Kidney (tissue), 14 donors: ENCODE measurements around the gene RPTOR. TPM values are rescaled to one million over a fixed set of nuclear protein-coding genes. Genes with fewer than 3 reads are reported as not detected.
A peak's percentile ranks its signal among the peaks of the same experiment; 100 is the strongest.

Experiments used
- DNase-seq, 5 donors: peaks; one replicate each; pipeline ENCODE4 v3.0.0-alpha.2; 2013 to 2020
- FAIRE-seq: peaks from 2 replicates; lab custom pipeline; 2012; peaks lifted over from hg19 to GRCh38; lab: Jason Lieb, UNC
- H3K27ac ChIP-seq, 2 donors: one replicate each; pipeline ENCODE4 v1.7.0; 2013; ENCODE audit warnings: low read depth in 2 of 2, low read length in 2 of 2, inconsistent platforms in 1 of 2
- H3K27me3 ChIP-seq: one replicate; pipeline ENCODE4 v1.7.1; 2013; ENCODE audit warnings: low read length, inconsistent platforms; ENCODE audit not compliant: control insufficient read depth, insufficient read depth
- H3K36me3 ChIP-seq, 3 donors: one replicate each; pipeline versions ENCODE4 v1.7.0 to v1.7.1; 2013; ENCODE audit warnings: low read length in 3 of 3, control low read depth in 1 of 3, inconsistent platforms in 1 of 3; ENCODE audit not compliant: insufficient read depth in 3 of 3, control insufficient read depth in 2 of 3
- H3K4me1 ChIP-seq, 3 donors: one replicate each; pipeline versions ENCODE4 v1.7.0 to v1.7.1; 2013; ENCODE audit warnings: low read length in 3 of 3, inconsistent platforms in 1 of 3, low read depth in 1 of 3; ENCODE audit not compliant: control insufficient read depth in 2 of 3, insufficient read depth in 2 of 3
- H3K4me3 ChIP-seq, 3 donors: one replicate each; pipeline versions ENCODE4 v1.7.0 to v1.8.1; 2013; ENCODE audit warnings: low read length in 3 of 3, control low read depth in 1 of 3, inconsistent platforms in 1 of 3
- H3K9ac ChIP-seq, 3 donors: one replicate each; pipeline versions ENCODE4 v1.7.0 to v1.7.1; 2013; ENCODE audit warnings: low read length in 3 of 3, control low read depth in 1 of 3, inconsistent platforms in 1 of 3
- H3K9me3 ChIP-seq, 3 donors: one replicate each; pipeline versions ENCODE4 v1.7.0 to v1.7.1; 2013; ENCODE audit warnings: low read length in 3 of 3, control low read depth in 1 of 3, inconsistent platforms in 1 of 3; ENCODE audit not compliant: control insufficient read depth in 2 of 3, insufficient read depth in 1 of 3
- intact Hi-C: fragments of 100-400 bp; cut with DNase I; formaldehyde crosslinking; loops from one replicate; pipeline ENCODE4 v1.11.1; 2022
- polyA plus RNA-seq: library from polyadenylated mRNA; stranded (reverse); fragments of 350-450 nt; fragmentation: Illumina TruSeq; extraction: RNeasy Lipid Tissue Mini Kit (QIAGEN cat#74804); gene quantifications from one replicate; pipeline ENCODE4 v1.2.3, GENCODE V29; 2014; ENCODE audit warnings: low read depth, low replicate concordance; ENCODE audit not compliant: insufficient read depth
- total RNA-seq: library from RNA; stranded (reverse); fragmentation: NEBNext Ultra II Directional; extraction: Animal tissue kit (Norgen Biotek cat#: 25700); gene quantifications from one replicate; pipeline ENCODE4 v1.2.1, GENCODE V29; 2021
- TF ChIP-seq, protein P1 (sequence below): IDR thresholded peaks from 3 replicates; pipeline ENCODE4 v1.5.1; 2012; ENCODE audit warnings: mild to moderate bottlenecking, moderate library complexity, borderline replicate concordance; ENCODE audit not compliant: insufficient read depth; ENCODE audit errors: extremely low read depth
- donor health status: control.
- donor health status: control.
- donor health status: control.
- donor health status: control.
- donor health status: control.
- donor health status: DM: yes; HTN: yes; CAD: no.
- donor health status: Normal renal cell carcinoma (clear cell type).

The RPTOR gene
- total and polyA plus RNA-seq, 2 donors from 2014 or later, result 5.5 to 37.6 TPM

DNA sequence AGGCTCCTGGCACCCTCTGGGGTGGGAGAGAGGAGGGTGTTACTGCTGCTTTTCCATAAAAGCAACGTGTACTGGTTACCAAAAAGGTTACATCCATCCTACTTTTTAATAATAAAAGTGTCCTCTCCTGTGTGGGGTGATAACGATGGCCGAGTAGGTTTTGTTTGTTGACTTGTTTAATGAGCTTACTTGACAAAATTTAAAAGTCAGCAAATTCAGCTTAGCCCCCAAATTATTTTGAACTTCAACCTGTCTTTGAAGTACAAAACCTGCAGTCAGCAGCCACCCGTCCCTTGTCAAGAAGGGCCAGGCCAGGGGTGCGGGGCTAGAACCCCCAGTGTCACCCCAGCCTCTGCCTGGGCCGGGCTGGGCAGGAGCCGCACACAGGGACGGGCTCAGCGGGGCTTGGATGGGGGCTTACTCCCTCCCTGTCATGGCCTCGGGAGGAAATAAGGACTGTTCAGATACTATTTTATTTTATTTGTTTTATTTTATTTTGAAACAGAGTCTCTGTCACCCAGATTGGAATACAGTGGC is 343.1 kb downstream of the RPTOR start:
- Histone ChIP-seq H3K9me3 (no peaks in the 10 kb centered on the region), H3K27me3 (no peaks in the 10 kb centered on the region), H3K9ac (no peak overlapping the region), H3K36me3 (peaks cover 0 to 19% (median 9%) of the 10 kb centered on the region in 3 donors), H3K4me3 (no peak overlapping the region), H3K27ac (no peak overlapping the region), H3K4me1 (no peaks in the 10 kb centered on the region)
- peak in 1 of 5 donors; percentile 66 for DNase-seq
- FAIRE-seq, result no peak
- intact Hi-C loops, result no loop called here
- TF ChIP-seq, protein P1, sequence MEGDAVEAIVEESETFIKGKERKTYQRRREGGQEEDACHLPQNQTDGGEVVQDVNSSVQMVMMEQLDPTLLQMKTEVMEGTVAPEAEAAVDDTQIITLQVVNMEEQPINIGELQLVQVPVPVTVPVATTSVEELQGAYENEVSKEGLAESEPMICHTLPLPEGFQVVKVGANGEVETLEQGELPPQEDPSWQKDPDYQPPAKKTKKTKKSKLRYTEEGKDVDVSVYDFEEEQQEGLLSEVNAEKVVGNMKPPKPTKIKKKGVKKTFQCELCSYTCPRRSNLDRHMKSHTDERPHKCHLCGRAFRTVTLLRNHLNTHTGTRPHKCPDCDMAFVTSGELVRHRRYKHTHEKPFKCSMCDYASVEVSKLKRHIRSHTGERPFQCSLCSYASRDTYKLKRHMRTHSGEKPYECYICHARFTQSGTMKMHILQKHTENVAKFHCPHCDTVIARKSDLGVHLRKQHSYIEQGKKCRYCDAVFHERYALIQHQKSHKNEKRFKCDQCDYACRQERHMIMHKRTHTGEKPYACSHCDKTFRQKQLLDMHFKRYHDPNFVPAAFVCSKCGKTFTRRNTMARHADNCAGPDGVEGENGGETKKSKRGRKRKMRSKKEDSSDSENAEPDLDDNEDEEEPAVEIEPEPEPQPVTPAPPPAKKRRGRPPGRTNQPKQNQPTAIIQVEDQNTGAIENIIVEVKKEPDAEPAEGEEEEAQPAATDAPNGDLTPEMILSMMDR, result no peak

DNA sequence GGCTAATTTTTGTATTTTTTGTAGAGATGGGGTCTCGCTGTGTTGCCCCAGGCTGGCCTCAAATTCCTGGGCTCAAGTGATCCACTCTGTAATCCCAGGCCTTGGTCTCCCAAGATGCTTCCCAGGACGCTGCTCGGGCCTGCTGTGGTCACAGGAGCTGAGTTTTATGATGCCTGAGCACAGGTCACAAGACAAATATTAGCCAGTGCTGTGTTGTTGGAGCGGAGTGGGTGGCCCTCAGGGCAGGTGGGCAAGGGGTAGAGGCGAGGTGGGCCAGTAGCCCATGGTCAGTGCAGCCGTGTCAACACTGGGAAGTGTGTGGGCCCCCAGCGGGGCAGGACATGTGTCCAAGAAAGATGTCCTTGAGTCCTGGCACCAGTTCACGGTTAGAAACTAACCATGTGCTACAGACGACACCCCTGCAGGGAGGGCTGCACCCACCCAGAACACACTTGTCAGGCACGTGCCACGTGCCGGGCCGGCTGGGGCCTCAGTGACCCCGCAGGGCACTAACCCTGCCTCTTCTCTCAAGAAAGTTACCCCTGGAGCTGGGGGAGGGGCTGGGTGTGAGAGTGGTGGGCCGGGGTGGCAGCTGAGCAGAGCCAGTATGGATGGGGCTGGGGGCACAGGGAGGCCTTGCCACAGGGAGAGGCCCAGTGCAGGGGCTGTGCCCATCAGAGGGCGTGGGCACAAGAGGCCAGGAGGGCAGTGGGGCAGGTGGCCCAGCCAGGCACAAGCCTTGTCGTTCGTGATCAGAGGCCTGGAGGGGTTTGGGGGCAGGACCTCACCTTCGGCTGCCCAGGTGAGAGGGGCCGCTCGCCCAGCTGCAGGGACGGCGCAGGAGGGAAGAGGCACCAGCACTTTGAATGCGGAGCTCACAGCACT is 343.9 kb downstream of the RPTOR start:
- Histone ChIP-seq H3K9me3 (no peaks in the 10 kb centered on the region), H3K27me3 (no peaks in the 10 kb centered on the region), H3K4me1 (no peaks in the 10 kb centered on the region), H3K4me3 (no peak overlapping the region), H3K36me3 (peaks cover 0 to 14% (median 10%) of the 10 kb centered on the region in 3 donors), H3K9ac (no peak overlapping the region), H3K27ac (no peak overlapping the region)
- intact Hi-C loops, result no loop called here
- DNase-seq, result peak in 2 of 5 donors; percentile 36 to 59
- TF ChIP-seq, protein P1, result no peak
- FAIRE-seq, result no peak

DNA sequence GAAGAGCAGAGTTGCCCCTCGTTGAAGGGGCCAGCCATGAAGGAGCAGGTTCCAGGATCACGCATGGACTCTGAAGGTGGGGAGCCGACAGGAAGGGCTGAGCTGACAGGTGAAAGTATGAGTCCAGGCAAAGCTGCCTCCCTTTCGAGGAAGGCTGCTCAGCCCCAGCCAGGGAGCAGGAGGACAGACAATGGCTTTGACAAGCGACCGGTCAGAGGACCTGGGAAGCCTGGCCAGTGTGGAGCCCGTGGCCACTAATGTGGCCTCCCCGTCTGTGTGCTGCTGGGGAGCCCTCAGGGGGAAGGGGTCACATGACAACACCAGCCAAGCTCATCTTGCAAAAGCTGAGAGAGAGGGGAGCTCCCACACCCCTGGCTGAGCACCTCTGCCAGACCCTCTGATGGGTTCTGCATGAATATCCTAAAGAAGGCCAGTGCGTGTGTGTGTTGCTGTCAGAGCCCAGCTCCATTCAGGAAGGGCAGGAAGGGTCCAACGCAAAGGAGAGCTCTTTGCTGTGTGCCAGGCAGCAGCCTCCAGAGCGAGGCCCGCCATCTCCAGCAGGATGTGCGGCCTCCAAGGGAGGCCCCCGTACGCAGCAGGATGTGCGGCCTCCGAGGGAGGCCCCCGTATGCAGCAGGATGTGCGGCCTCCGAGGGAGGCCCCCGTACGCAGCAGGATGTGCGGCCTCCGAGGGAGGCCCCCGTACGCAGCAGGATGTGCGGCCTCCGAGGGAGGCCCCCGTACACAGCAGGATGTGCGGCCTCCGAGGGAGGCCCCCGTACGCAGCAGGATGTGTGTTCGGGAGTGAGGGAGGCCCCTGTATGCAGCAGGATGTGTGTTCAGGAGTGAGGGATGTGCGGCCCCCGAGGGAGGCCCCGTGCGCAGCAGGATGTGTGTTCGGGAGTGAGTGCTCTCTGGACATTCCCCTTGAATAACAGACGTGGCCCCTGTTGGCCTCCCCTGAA is 344.9 kb downstream of the RPTOR start:
- Histone ChIP-seq H3K27me3 (no peaks in the 10 kb centered on the region), H3K9me3 (no peaks in the 10 kb centered on the region), H3K9ac (no peak overlapping the region), H3K4me1 (no peaks in the 10 kb centered on the region), H3K4me3 (no peak overlapping the region), H3K27ac (no peak overlapping the region), H3K36me3 (peaks cover 0 to 12% (median 8%) of the 10 kb centered on the region in 3 donors)
- no peak for FAIRE-seq
- TF ChIP-seq, protein P1, result no peak
- DNase-seq, result peak in 1 of 5 donors; percentile 53
- intact Hi-C loops, result no loop called here
